K562 (cell line): ENCODE measurements around the gene HOXA5. TPM values are rescaled to one million over a fixed set of nuclear protein-coding genes. Genes with fewer than 3 reads are reported as not detected.

ENCODE experiments used
- ARID3A ChIP-seq: IDR thresholded peaks from 2 replicates; pipeline ENCODE4 v1.6.1; 2012; ENCODE audit warnings: low read depth, low read length, improper control_type of control experiment, borderline replicate concordance
- COPS2 ChIP-seq: fragments of 450-650 bp; conservative IDR thresholded peaks from 2 replicates; pipeline ENCODE4 v1.6.1; 2016; ENCODE audit warnings: mild to moderate bottlenecking, moderate library complexity
- MIER1 ChIP-seq: fragments of 450-650 bp; IDR thresholded peaks from 2 replicates; pipeline ENCODE4 v1.6.1; 2016; ENCODE audit warnings: antibody characterized with exemption, mild to moderate bottlenecking, low read depth
- MYNN ChIP-seq, 2 experiments: sonication (generic); formaldehyde crosslinking in 1 of 2; IDR thresholded peaks; 2 replicates each; pipeline versions ENCODE4 v1.5.0 to v1.6.1; 2016 to 2020; ENCODE audit warnings: antibody characterized with exemption in 1 of 2, missing genetic modification reagents in 1 of 2
- POLR2A ChIP-seq: fragments of 450-650 bp; conservative IDR thresholded peaks from 2 replicates; pipeline ENCODE4 v1.6.1; 2016
- THAP12 ChIP-seq: fragments of 250-450 bp; sonication (Bioruptor Pico); IDR thresholded peaks from 2 replicates; pipeline ENCODE4 v1.9.0; 2021; ENCODE audit warnings: mild to moderate bottlenecking, inconsistent platforms
- ZNF277 ChIP-seq: fragments of 250-450 bp; sonication (Bioruptor Pico); IDR thresholded peaks from 2 replicates; pipeline ENCODE4 v1.8.0; 2022; ENCODE audit warnings: inconsistent platforms, mild to moderate bottlenecking, moderate library complexity, borderline replicate concordance
- ZNF3 ChIP-seq: fragments of 250-450 bp; sonication (Bioruptor Pico); IDR thresholded peaks from 2 replicates; pipeline ENCODE4 v1.5.0; 2021; ENCODE audit warnings: mild to moderate bottlenecking, moderate library complexity
- polyA plus RNA-seq, 8 experiments: library from polyadenylated mRNA; depleted of rRNA in 4 of 8; stranded (reverse) in 5 of 8; unstranded in 3 of 8; fragments of >200 nt; fragmentation: Nextera tagmentation in 2 of 8; fragmentation: Illumina TruSeq in 1 of 8; extraction: Ambion mirVana in 2 of 8; extraction: Trizol in 1 of 8; gene quantifications; 2 replicates each; pipeline versions ENCODE4 v1.2.1 to v1.2.3, GENCODE V29; 2011 to 2014; ENCODE audit warnings: inconsistent platforms in 1 of 8, missing spikeins in 1 of 8
- total RNA-seq, 7 experiments: library from RNA; depleted of rRNA in 6 of 7; stranded (reverse); fragments of >200 nt in 6 of 7; fragmentation: Illumina TruSeq in 2 of 7; extraction: Trizol in 2 of 7; gene quantifications; 2 replicates each; pipeline versions ENCODE4 v1.2.1 to v1.2.3, GENCODE V29; 2011 to 2021; ENCODE audit warnings: low replicate concordance in 1 of 7
- TF ChIP-seq, protein P1 (sequence below), 3 experiments: fragments of 200-800 bp in 1 of 3; fragments of 250-450 bp in 1 of 3; fragments of 450-650 bp in 1 of 3; sonication (Bioruptor Pico) in 1 of 3; sonication (Bioruptor generic) in 1 of 3; formaldehyde crosslinking in 1 of 3; IDR thresholded peaks; 2 replicates each; pipeline versions ENCODE4 v1.6.1 to v1.8.0; 2016 to 2022; ENCODE audit warnings: mild to moderate bottlenecking in 2 of 3, missing genetic modification characterization in 2 of 3, missing compliant biosample characterization in 1 of 3, moderate library complexity in 1 of 3
- TF ChIP-seq, protein P2 (sequence below): sonication (generic); IDR thresholded peaks from 2 replicates; pipeline ENCODE4 v1.6.1; 2016

HOXA5 gene
- total and polyA plus RNA-seq, 9 of the 15 experiments (the other 6 are each of a cell fraction or from before 2014, with no cell fraction given): 0.13 TPM; not detected in 8

DNA sequence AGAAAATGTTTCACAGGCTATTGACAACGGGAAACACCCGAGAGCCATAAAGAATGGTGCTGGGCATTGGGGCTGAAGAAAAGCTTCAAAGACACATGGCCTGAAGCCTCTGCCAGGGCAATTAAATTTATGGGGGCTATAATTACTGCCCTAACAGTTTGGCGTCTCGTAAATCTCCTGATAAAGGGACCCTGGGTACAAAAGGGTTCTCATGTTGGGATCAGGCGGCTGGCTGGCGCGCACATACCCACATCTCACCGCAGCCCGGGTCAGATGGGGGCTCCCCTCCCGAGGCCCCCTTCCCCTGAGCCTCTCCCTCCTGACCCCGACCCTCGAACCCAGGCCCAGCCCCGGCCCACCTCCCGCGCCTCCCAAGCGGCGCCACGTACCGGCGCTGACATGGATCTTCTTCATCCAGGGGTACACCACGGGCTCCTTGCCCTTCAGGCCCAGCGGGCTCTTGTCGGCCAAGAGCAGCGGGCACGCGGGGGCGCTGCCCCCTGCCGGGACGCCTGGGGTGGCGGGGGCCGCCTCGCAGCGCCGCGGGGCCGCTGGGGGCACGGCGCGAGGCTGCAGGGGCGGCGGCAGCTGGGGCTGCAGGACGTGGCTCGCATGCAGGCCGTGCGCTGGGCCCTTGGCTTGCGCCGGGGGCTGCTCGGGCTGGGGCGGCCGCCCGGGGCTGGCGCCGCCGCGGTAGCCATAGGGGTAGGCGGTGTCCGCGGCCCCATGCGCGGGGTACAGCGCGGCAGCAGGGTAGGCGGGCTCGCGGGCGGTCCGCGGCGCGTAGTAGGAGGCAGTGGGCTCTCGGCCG lies 13.5 kb downstream of the HOXA5 start (continued):
- TF ChIP-seq, protein P1, sequence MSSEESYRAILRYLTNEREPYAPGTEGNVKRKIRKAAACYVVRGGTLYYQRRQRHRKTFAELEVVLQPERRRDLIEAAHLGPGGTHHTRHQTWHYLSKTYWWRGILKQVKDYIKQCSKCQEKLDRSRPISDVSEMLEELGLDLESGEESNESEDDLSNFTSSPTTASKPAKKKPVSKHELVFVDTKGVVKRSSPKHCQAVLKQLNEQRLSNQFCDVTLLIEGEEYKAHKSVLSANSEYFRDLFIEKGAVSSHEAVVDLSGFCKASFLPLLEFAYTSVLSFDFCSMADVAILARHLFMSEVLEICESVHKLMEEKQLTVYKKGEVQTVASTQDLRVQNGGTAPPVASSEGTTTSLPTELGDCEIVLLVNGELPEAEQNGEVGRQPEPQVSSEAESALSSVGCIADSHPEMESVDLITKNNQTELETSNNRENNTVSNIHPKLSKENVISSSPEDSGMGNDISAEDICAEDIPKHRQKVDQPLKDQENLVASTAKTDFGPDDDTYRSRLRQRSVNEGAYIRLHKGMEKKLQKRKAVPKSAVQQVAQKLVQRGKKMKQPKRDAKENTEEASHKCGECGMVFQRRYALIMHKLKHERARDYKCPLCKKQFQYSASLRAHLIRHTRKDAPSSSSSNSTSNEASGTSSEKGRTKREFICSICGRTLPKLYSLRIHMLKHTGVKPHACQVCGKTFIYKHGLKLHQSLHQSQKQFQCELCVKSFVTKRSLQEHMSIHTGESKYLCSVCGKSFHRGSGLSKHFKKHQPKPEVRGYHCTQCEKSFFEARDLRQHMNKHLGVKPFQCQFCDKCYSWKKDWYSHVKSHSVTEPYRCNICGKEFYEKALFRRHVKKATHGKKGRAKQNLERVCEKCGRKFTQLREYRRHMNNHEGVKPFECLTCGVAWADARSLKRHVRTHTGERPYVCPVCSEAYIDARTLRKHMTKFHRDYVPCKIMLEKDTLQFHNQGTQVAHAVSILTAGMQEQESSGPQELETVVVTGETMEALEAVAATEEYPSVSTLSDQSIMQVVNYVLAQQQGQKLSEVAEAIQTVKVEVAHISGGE (CRISPR knock-in tag; IDR thresholded peaks at IDR 0.05): no peak
- TF ChIP-seq, protein P2, sequence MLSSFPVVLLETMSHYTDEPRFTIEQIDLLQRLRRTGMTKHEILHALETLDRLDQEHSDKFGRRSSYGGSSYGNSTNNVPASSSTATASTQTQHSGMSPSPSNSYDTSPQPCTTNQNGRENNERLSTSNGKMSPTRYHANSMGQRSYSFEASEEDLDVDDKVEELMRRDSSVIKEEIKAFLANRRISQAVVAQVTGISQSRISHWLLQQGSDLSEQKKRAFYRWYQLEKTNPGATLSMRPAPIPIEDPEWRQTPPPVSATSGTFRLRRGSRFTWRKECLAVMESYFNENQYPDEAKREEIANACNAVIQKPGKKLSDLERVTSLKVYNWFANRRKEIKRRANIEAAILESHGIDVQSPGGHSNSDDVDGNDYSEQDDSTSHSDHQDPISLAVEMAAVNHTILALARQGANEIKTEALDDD: no peak
- no peak for TF ChIP-seq ZNF3 (CRISPR knock-in tag)
- no peak for TF ChIP-seq ARID3A
- TF ChIP-seq THAP12 (CRISPR knock-in tag): no peak
- TF ChIP-seq POLR2A: no peak
- TF ChIP-seq MIER1: no peak
- no peak for TF ChIP-seq MYNN (IDR thresholded peaks at IDR 0.05)
- no peak for TF ChIP-seq MYNN (CRISPR knock-in tag; IDR thresholded peaks at IDR 0.05)
- TF ChIP-seq ZNF277 (CRISPR knock-in tag): no peak
- TF ChIP-seq COPS2: no peak
